HEK293 (cell line): ENCODE results near the gene PLK3.

ENCODE experiments used
- ATF2 ChIP-seq: fragments of 450-650 bp; formaldehyde crosslinking; IDR thresholded peaks from 2 replicates; pipeline ENCODE4 v1.5.1; 2016; ENCODE audit warnings: missing biosample characterization, missing genetic modification characterization, low read depth
- BCL6B ChIP-seq: fragments of 450-650 bp; formaldehyde crosslinking; IDR thresholded peaks from 2 replicates; pipeline ENCODE4 v1.5.1; 2017; ENCODE audit warnings: missing biosample characterization, missing genetic modification characterization
- HOXC10 ChIP-seq: sonication (generic); formaldehyde crosslinking; IDR thresholded peaks from 2 replicates; pipeline ENCODE4 v1.8.1; 2023; ENCODE audit warnings: mild to moderate bottlenecking, missing genetic modification reagents
- OSR2 ChIP-seq: fragments of 450-650 bp; formaldehyde crosslinking; IDR thresholded peaks from 2 replicates; pipeline ENCODE4 v1.5.1; 2016; ENCODE audit warnings: missing biosample characterization, missing genetic modification characterization
- PRDM1 ChIP-seq: fragments of 450-650 bp; formaldehyde crosslinking; IDR thresholded peaks from 2 replicates; pipeline ENCODE4; 2016; ENCODE audit warnings: missing biosample characterization, missing genetic modification characterization
- REPIN1 ChIP-seq: fragments of 450-650 bp; formaldehyde crosslinking; IDR thresholded peaks from 2 replicates; pipeline ENCODE4 v1.5.1; 2017; ENCODE audit warnings: missing biosample characterization, missing genetic modification characterization, low read depth
- ZBTB21 ChIP-seq: fragments of 450-650 bp; formaldehyde crosslinking; IDR thresholded peaks from 2 replicates; pipeline ENCODE4 v1.5.1; 2017; ENCODE audit warnings: missing biosample characterization, missing genetic modification characterization
- ZNF114 ChIP-seq: fragments of 450-650 bp; formaldehyde crosslinking; IDR thresholded peaks from 2 replicates; pipeline ENCODE4 v1.5.0; 2017; ENCODE audit warnings: missing biosample characterization, missing genetic modification characterization
- ZNF202 ChIP-seq: fragments of 450-650 bp; formaldehyde crosslinking; IDR thresholded peaks from 2 replicates; pipeline ENCODE4 v1.5.1; 2016; ENCODE audit warnings: missing biosample characterization, missing genetic modification characterization, borderline replicate concordance
- ZNF362 ChIP-seq: fragments of 450-650 bp; formaldehyde crosslinking; IDR thresholded peaks from 2 replicates; pipeline ENCODE4 v1.5.1; 2016; ENCODE audit warnings: missing biosample characterization, missing genetic modification characterization
- ZNF426 ChIP-seq: fragments of 450-650 bp; formaldehyde crosslinking; IDR thresholded peaks from 2 replicates; pipeline ENCODE4 v1.5.1; 2017; ENCODE audit warnings: missing biosample characterization, missing genetic modification characterization, mild to moderate bottlenecking, inconsistent platforms, moderate library complexity
- ZNF513 ChIP-seq: fragments of 450-650 bp; IDR thresholded peaks from 2 replicates; pipeline ENCODE4 v1.5.1; 2018; ENCODE audit warnings: missing biosample characterization, missing genetic modification characterization
- ZNF514 ChIP-seq: fragments of 450-650 bp; formaldehyde crosslinking; IDR thresholded peaks from 2 replicates; pipeline ENCODE4 v1.5.1; 2016; ENCODE audit warnings: missing biosample characterization, missing genetic modification characterization
- ZNF548 ChIP-seq: fragments of 450-650 bp; formaldehyde crosslinking; IDR thresholded peaks from 2 replicates; pipeline ENCODE4 v1.5.1; 2016; ENCODE audit warnings: missing biosample characterization, missing genetic modification characterization
- ZNF639 ChIP-seq: fragments of 450-650 bp; formaldehyde crosslinking; IDR thresholded peaks from 2 replicates; pipeline ENCODE4 v1.5.1; 2016; ENCODE audit warnings: missing biosample characterization, missing genetic modification characterization
- ZNF707 ChIP-seq: fragments of 450-650 bp; formaldehyde crosslinking; IDR thresholded peaks from 2 replicates; pipeline ENCODE4 v1.5.1; 2016; ENCODE audit warnings: missing biosample characterization, missing genetic modification characterization
- TF ChIP-seq, protein P1 (sequence below): fragments of 450-650 bp; formaldehyde crosslinking; IDR thresholded peaks from 2 replicates; pipeline ENCODE4 v1.5.1; 2016; ENCODE audit warnings: missing biosample characterization, missing genetic modification characterization
- TF ChIP-seq, protein P2 (sequence below): fragments of 450-650 bp; formaldehyde crosslinking; IDR thresholded peaks from 2 replicates; pipeline ENCODE4 v1.5.1; 2016; ENCODE audit warnings: missing biosample characterization, missing genetic modification characterization
- TF ChIP-seq, protein P3 (sequence below): fragments of 450-650 bp; formaldehyde crosslinking; IDR thresholded peaks from 2 replicates; pipeline ENCODE4 v1.5.1; 2016; ENCODE audit warnings: missing biosample characterization, missing genetic modification characterization
- TF ChIP-seq, protein P4 (sequence below): fragments of 450-650 bp; formaldehyde crosslinking; IDR thresholded peaks from 2 replicates; pipeline ENCODE4 v1.5.1; 2016; ENCODE audit warnings: missing biosample characterization, missing genetic modification characterization
- TF ChIP-seq, protein P5 (sequence below): fragments of 450-650 bp; formaldehyde crosslinking; IDR thresholded peaks from 2 replicates; pipeline ENCODE4 v1.5.1; 2016; ENCODE audit warnings: missing biosample characterization, missing genetic modification characterization, borderline replicate concordance

Gene PLK3

GRCh38 chr1:44842862-44843655 lies 42.9 kb downstream of the PLK3 start, which contains the start of gene PTCH2 (continued):
- TF ChIP-seq ZNF513 (tag by site-specific recombination) (no peak), ATF2 (tag by site-specific recombination) (no peak), REPIN1 (tag by site-specific recombination) (no peak; the same call in 1 of the 2 replicates), ZNF202 (tag by site-specific recombination) (no peak), ZNF707 (tag by site-specific recombination) (no peak), PRDM1 (no peak), HOXC10 (CRISPR knock-in tag) (0 out of 2 replicates have a peak, but pooled peaks have one; percentile 58), BCL6B (tag by site-specific recombination) (no peak), ZNF514 (tag by site-specific recombination) (no peak), ZNF114 (no peak), ZBTB21 (tag by site-specific recombination) (no peak), ZNF548 (tag by site-specific recombination) (no peak), ZNF639 (peak; percentile 57; the same call in 1 of the 2 replicates), OSR2 (tag by site-specific recombination) (peak; percentile 48), ZNF426 (no peak), ZNF362 (peak; percentile 58; the same call in 1 of the 2 replicates)
- TF ChIP-seq, protein P1, sequence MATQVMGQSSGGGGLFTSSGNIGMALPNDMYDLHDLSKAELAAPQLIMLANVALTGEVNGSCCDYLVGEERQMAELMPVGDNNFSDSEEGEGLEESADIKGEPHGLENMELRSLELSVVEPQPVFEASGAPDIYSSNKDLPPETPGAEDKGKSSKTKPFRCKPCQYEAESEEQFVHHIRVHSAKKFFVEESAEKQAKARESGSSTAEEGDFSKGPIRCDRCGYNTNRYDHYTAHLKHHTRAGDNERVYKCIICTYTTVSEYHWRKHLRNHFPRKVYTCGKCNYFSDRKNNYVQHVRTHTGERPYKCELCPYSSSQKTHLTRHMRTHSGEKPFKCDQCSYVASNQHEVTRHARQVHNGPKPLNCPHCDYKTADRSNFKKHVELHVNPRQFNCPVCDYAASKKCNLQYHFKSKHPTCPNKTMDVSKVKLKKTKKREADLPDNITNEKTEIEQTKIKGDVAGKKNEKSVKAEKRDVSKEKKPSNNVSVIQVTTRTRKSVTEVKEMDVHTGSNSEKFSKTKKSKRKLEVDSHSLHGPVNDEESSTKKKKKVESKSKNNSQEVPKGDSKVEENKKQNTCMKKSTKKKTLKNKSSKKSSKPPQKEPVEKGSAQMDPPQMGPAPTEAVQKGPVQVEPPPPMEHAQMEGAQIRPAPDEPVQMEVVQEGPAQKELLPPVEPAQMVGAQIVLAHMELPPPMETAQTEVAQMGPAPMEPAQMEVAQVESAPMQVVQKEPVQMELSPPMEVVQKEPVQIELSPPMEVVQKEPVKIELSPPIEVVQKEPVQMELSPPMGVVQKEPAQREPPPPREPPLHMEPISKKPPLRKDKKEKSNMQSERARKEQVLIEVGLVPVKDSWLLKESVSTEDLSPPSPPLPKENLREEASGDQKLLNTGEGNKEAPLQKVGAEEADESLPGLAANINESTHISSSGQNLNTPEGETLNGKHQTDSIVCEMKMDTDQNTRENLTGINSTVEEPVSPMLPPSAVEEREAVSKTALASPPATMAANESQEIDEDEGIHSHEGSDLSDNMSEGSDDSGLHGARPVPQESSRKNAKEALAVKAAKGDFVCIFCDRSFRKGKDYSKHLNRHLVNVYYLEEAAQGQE: no peak
- TF ChIP-seq, protein P2, sequence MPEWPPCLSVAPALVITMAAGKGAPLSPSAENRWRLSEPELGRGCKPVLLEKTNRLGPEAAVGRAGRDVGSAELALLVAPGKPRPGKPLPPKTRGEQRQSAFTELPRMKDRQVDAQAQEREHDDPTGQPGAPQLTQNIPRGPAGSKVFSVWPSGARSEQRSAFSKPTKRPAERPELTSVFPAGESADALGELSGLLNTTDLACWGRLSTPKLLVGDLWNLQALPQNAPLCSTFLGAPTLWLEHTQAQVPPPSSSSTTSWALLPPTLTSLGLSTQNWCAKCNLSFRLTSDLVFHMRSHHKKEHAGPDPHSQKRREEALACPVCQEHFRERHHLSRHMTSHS (tag by site-specific recombination): no peak
- TF ChIP-seq, protein P3, sequence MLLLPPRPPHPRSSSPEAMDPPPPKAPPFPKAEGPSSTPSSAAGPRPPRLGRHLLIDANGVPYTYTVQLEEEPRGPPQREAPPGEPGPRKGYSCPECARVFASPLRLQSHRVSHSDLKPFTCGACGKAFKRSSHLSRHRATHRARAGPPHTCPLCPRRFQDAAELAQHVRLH (tag by site-specific recombination): no peak; the same call in 1 of the 2 replicates
- TF ChIP-seq, protein P4, sequence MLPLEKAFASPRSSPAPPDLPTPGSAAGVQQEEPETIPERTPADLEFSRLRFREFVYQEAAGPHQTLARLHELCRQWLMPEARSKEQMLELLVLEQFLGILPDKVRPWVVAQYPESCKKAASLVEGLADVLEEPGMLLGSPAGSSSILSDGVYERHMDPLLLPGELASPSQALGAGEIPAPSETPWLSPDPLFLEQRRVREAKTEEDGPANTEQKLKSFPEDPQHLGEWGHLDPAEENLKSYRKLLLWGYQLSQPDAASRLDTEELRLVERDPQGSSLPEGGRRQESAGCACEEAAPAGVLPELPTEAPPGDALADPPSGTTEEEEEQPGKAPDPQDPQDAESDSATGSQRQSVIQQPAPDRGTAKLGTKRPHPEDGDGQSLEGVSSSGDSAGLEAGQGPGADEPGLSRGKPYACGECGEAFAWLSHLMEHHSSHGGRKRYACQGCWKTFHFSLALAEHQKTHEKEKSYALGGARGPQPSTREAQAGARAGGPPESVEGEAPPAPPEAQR (tag by site-specific recombination): no peak
- TF ChIP-seq, protein P5, sequence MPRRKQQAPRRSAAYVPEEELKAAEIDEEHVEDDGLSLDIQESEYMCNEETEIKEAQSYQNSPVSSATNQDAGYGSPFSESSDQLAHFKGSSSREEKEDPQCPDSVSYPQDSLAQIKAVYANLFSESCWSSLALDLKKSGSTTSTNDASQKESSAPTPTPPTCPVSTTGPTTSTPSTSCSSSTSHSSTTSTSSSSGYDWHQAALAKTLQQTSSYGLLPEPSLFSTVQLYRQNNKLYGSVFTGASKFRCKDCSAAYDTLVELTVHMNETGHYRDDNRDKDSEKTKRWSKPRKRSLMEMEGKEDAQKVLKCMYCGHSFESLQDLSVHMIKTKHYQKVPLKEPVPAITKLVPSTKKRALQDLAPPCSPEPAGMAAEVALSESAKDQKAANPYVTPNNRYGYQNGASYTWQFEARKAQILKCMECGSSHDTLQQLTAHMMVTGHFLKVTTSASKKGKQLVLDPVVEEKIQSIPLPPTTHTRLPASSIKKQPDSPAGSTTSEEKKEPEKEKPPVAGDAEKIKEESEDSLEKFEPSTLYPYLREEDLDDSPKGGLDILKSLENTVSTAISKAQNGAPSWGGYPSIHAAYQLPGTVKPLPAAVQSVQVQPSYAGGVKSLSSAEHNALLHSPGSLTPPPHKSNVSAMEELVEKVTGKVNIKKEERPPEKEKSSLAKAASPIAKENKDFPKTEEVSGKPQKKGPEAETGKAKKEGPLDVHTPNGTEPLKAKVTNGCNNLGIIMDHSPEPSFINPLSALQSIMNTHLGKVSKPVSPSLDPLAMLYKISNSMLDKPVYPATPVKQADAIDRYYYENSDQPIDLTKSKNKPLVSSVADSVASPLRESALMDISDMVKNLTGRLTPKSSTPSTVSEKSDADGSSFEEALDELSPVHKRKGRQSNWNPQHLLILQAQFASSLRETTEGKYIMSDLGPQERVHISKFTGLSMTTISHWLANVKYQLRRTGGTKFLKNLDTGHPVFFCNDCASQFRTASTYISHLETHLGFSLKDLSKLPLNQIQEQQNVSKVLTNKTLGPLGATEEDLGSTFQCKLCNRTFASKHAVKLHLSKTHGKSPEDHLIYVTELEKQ (tag by site-specific recombination): no peak
